BJ (cell line): Measurements from ENCODE around the gene CACNA2D3. TPM values are rescaled to one million over a fixed set of nuclear protein-coding genes. Genes with fewer than 3 reads are reported as not detected.

Source experiments
- CTCF ChIA-PET: fragments of 350-600 bp; formaldehyde crosslinking; extraction: SDS; loops from one replicate; lab custom pipeline; 2021; ENCODE audit warnings: antibody characterized with exemption, inconsistent platforms; lab: Yijun Ruan, JAX
- POLR2A ChIA-PET: fragments of 300-600 bp; sonication (Branson Sonifier 250); formaldehyde crosslinking; extraction: SDS; loops from one replicate; lab custom pipeline; 2021; ENCODE audit warnings: antibody characterized with exemption; lab: Charles Lee
- DNase-seq: peaks from one replicate; pipeline ENCODE4 v3.0.0-alpha.2; 2011; ENCODE audit warnings: low read depth
- H3K27me3 ChIP-seq: 2 replicates; pipeline ENCODE4 v1.6.0; 2011; ENCODE audit warnings: low read length; ENCODE audit not compliant: control insufficient read depth, insufficient read depth
- H3K36me3 ChIP-seq: 2 replicates; pipeline ENCODE4 v1.5.1; 2011; ENCODE audit warnings: low read length; ENCODE audit not compliant: control insufficient read depth, insufficient read depth
- H3K4me3 ChIP-seq: 2 replicates; pipeline ENCODE4 v1.5.1; 2011; ENCODE audit warnings: low read depth, mild to moderate bottlenecking, control low read depth, low read length
- CTCF ChIP-seq: IDR thresholded peaks from 2 replicates; pipeline ENCODE4 v1.5.1; 2011; ENCODE audit warnings: low read depth, mild to moderate bottlenecking, control low read depth, inconsistent platforms, low read length, moderate library complexity; ENCODE audit not compliant: insufficient read depth
- polyA plus RNA-seq: library from polyadenylated mRNA; depleted of rRNA; stranded (reverse); fragments of >200 nt; gene quantifications from 2 replicates; pipeline ENCODE4 v1.2.3, GENCODE V29; 2011

CACNA2D3 gene
- polyA plus RNA-seq, 1 experiment: 0.56 TPM

DNA sequence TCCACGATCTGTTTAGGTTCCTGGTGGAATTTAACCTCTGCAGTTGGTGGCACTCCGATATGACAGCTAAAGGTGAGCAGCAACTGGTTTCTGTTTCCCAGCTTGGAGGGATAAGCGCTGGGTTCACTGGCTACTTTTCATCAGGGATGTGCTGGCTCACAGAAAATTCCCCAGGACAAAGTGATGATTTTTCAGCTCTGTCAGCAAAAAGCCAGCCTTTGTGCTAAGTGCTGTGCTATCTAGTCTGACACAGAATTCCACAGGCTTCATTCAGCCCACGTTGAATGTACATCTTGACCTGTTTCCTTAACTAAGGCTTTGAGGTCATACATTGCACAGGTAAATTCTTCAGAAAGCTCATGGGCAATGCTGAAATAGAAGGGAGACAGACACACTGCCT, 887.0 kb downstream of the CACNA2D3 start:
- peaks cover 1% of the 10 kb centered on the region; the same call in 1 of the 2 replicates for H3K27me3 ChIP-seq
- no peak overlapping the region for H3K4me3 ChIP-seq
- POLR2A ChIA-PET: no interaction called here
- CTCF ChIA-PET: interaction anchor here (0.6 to 0.9 kb wide), 2 partner anchors 39 to 1037 kb away, joined by 3 read pairs; no protein-coding TSS in a partner anchor
- no peaks in the 10 kb centered on the region for H3K36me3 ChIP-seq
- TF ChIP-seq CTCF: no peak
- DNase-seq: no peak

- TF ChIP-seq CTCF: no peak
- DNase-seq: no peak
- ChIA-PET CTCF (no interaction called here), POLR2A (no interaction called here)
- H3K4me3 ChIP-seq: no peak overlapping the region
- no peaks in the 10 kb centered on the region for H3K27me3 ChIP-seq
- H3K36me3 ChIP-seq: no peaks in the 10 kb centered on the region
Measured at GRCh38 chr3:55012091-55012490, 889.7 kb downstream of the CACNA2D3 start.

DNA sequence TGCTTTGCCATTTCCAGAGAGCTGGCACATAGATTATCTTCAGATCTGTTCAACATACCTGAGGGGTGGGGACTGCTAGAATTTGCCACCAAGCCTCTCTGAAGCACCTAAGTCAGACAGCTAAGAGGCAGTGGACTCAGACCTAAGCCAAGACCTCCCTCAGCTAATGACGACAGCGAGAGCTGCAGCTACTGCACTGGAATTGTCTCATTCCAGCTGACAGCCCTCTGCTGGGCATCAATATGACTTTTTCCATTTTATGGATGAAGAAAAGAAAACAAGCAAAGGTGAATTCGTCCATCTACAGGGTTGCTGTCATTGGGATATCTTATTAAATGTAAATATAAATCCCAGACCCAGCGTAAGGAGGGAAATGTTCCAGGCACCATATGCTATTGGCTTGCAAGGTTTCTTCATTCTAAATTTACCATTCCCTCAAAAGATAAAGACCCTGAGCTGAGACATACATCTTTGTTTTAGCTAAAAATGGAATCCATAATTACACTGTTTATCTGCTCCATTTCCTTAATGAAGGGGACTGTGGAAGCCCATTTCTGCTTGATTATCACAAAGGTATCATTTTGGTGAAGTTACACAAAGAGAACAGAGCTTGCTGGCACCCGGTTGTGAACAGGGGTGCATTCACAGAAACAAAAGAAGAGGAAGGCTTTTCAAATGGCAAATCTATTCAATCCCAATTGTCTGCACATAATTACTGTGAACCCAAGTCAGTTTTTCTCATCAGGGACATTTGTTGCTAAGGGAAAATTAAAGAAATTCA, 891.0 kb downstream of the CACNA2D3 start:
- ChIA-PET POLR2A (interaction anchor here (0.6 kb wide), 1 partner anchor 456 kb away, joined by 3 read pairs; no protein-coding TSS in a partner anchor), CTCF (interaction anchor here (0.7 to 1.8 kb wide), 3 partner anchors 13 to 25 kb away, joined by 3 to 8 read pairs (median 4); no protein-coding TSS in a partner anchor)
- Histone ChIP-seq H3K36me3 (no peaks in the 10 kb centered on the region), H3K4me3 (no peak overlapping the region), H3K27me3 (no peaks in the 10 kb centered on the region)
- no peak for DNase-seq
- TF ChIP-seq CTCF: no peak; the same call in 1 of the 2 replicates

- POLR2A ChIA-PET: no interaction called here
- no peak for TF ChIP-seq CTCF
- no peaks in the 10 kb centered on the region for H3K36me3 ChIP-seq
- H3K27me3 ChIP-seq: no peaks in the 10 kb centered on the region
- H3K4me3 ChIP-seq: no peak overlapping the region
- DNase-seq: no peak
- CTCF ChIA-PET: interaction anchor here (1.3 to 1.8 kb wide), 2 partner anchors 13 to 14 kb away, joined by 4 to 8 read pairs; no protein-coding TSS in a partner anchor
Measured at GRCh38 chr3:55014081-55014480, 891.7 kb downstream of the CACNA2D3 start.

GRCh38 chr3:55014906-55015305, 892.6 kb downstream of the CACNA2D3 start:
- TF ChIP-seq CTCF: no peak
- no peaks in the 10 kb centered on the region for H3K36me3 ChIP-seq
- H3K27me3 ChIP-seq: no peaks in the 10 kb centered on the region
- no peak for DNase-seq
- ChIA-PET CTCF (no interaction called here), POLR2A (no interaction called here)
- H3K4me3 ChIP-seq: no peak overlapping the region
